Amniotic epithelial cell (primary cell): ENCODE results near the gene NHERF1.

ENCODE experiments used
- DNase-seq: peaks from one replicate; pipeline ENCODE4 v3.0.0-alpha.2; 2010; ENCODE audit warnings: low read depth

The NHERF1 gene

GRCh38 chr17:74749279-74750038 lies 1.0 kb downstream of the NHERF1 start:
- peak; percentile 66 for DNase-seq

- DNase-seq: no peak
Observed at GRCh38 chr17:74750039-74750326, 1.6 kb downstream of the NHERF1 start.

- DNase-seq: no peak
Observed at GRCh38 chr17:74750327-74751069, 2.1 kb downstream of the NHERF1 start.

- no peak for DNase-seq
Observed at GRCh38 chr17:74752415-74752814, 4.0 kb downstream of the NHERF1 start.

- DNase-seq: no peak
Observed at GRCh38 chr17:74752822-74753401, 4.5 kb downstream of the NHERF1 start.

- no peak for DNase-seq
Observed at GRCh38 chr17:74754832-74755231, 6.4 kb downstream of the NHERF1 start.

- DNase-seq: no peak
Observed at GRCh38 chr17:74755533-74755932, 7.1 kb downstream of the NHERF1 start.

GRCh38 chr17:74756891-74757290 lies 8.5 kb downstream of the NHERF1 start:
- DNase-seq: no peak

- DNase-seq: no peak
Observed at GRCh38 chr17:74757502-74757901, 9.1 kb downstream of the NHERF1 start.

- no peak for DNase-seq
Observed at GRCh38 chr17:74757931-74758847, 9.8 kb downstream of the NHERF1 start.

- DNase-seq: no peak
Observed at GRCh38 chr17:74758848-74759168, 10.4 kb downstream of the NHERF1 start.

- DNase-seq: peak; percentile 48
Observed at GRCh38 chr17:74759243-74759801, 10.9 kb downstream of the NHERF1 start.

GRCh38 chr17:74759941-74760340 lies 11.5 kb downstream of the NHERF1 start:
- DNase-seq: no peak

- no peak for DNase-seq
Observed at GRCh38 chr17:74760404-74761105, 12.1 kb downstream of the NHERF1 start.

GRCh38 chr17:74761419-74761818 lies 13.0 kb downstream of the NHERF1 start:
- no peak for DNase-seq

- no peak for DNase-seq
Observed at GRCh38 chr17:74761931-74762330, 13.5 kb downstream of the NHERF1 start.

- peak; percentile 46 for DNase-seq
Observed at GRCh38 chr17:74763565-74764387, 15.3 kb downstream of the NHERF1 start.

- DNase-seq: no peak
Observed at GRCh38 chr17:74764751-74765286, 16.4 kb downstream of the NHERF1 start.

- DNase-seq: no peak
Observed at GRCh38 chr17:74766413-74766812, 18.0 kb downstream of the NHERF1 start.

- DNase-seq: no peak
Observed at GRCh38 chr17:74767111-74767516, 18.7 kb downstream of the NHERF1 start.
